SU-DHL-6 (cell line): ENCODE data around the gene SYNJ1.

Experiments used
- H2AFZ ChIP-seq: fragments of 200-600 bp; sonication (generic); 2 replicates; pipeline ENCODE4 v1.6.1; 2014; ENCODE audit warnings: low read depth, mild to moderate bottlenecking, moderate library complexity, mixed read lengths, antibody characterized with exemption, low read length; ENCODE audit not compliant: severe bottlenecking
- H3F3A ChIP-seq: fragments of 200-600 bp; shearing (Covaris generic); 2 replicates; pipeline ENCODE4 v1.6.0; 2016; ENCODE audit warnings: antibody characterized with exemption, mild to moderate bottlenecking; ENCODE audit not compliant: insufficient read depth
- H3K27ac ChIP-seq: fragments of 200-600 bp; sonication (generic); 2 replicates; pipeline ENCODE4 v1.5.1; 2016; ENCODE audit warnings: low read depth, mild to moderate bottlenecking, low read length, moderate library complexity, mixed read lengths
- H3K27me3 ChIP-seq: fragments of 200-600 bp; sonication (generic), shearing (Covaris generic); 2 replicates; pipeline ENCODE4 v1.6.0; 2014; ENCODE audit warnings: mild to moderate bottlenecking, low read length
- H3K36me3 ChIP-seq: fragments of 200-600 bp; sonication (generic); 2 replicates; pipeline ENCODE4 v1.6.1; 2014; ENCODE audit warnings: mild to moderate bottlenecking, low read length, mixed read lengths
- H3K4me2 ChIP-seq: fragments of 300-600, 200-600 bp; shearing (Covaris generic), sonication (generic); 2 replicates; pipeline ENCODE4 v1.6.0; 2014; ENCODE audit warnings: low read length, low read depth, mild to moderate bottlenecking; ENCODE audit not compliant: poor library complexity, severe bottlenecking
- H3K4me3 ChIP-seq: fragments of 200-600 bp; sonication (generic); 2 replicates; pipeline ENCODE4 v1.5.1; 2014; ENCODE audit warnings: antibody characterized with exemption, low read length, mild to moderate bottlenecking, mixed read lengths; ENCODE audit not compliant: insufficient read depth, poor library complexity, severe bottlenecking
- H3K79me2 ChIP-seq: fragments of 200-600 bp; sonication (generic); 2 replicates; pipeline ENCODE4 v1.6.1; 2014; ENCODE audit warnings: mild to moderate bottlenecking, low read length, moderate library complexity; ENCODE audit not compliant: insufficient read depth
- H3K9ac ChIP-seq: fragments of 200-600 bp; sonication (generic); 2 replicates; pipeline ENCODE4 v1.7.0; 2014; ENCODE audit warnings: mild to moderate bottlenecking, low read length
- H3K9me2 ChIP-seq: fragments of 200-600 bp; sonication (generic); replicated peaks from 2 replicates; pipeline ENCODE4 v1.6.1; 2014; ENCODE audit warnings: low read length; ENCODE audit not compliant: insufficient read depth
- H3K9me3 ChIP-seq: fragments of 200-600 bp; sonication (generic); 2 replicates; pipeline ENCODE4 v1.6.1; 2014; ENCODE audit warnings: low read length, mixed read lengths; ENCODE audit not compliant: insufficient read depth
- H4K20me1 ChIP-seq: fragments of 200-600 bp; sonication (generic); 2 replicates; pipeline ENCODE4 v1.6.1; 2014; ENCODE audit warnings: low read depth, mild to moderate bottlenecking, antibody characterized with exemption, low read length, moderate library complexity, mixed read lengths
- EZH2phosphoT487 ChIP-seq: fragments of 200-600 bp; sonication (generic), shearing (Covaris generic); conservative IDR thresholded peaks from 2 replicates; pipeline ENCODE4 v1.6.1; 2018; ENCODE audit warnings: mild to moderate bottlenecking, antibody characterized with exemption, low read length, moderate library complexity, mixed read lengths
- TF ChIP-seq, protein P1 (sequence below): fragments of 200-600 bp; sonication (generic); IDR thresholded peaks from one replicate; pipeline ENCODE4 v1.5.1; 2017; ENCODE audit warnings: antibody characterized with exemption, mild to moderate bottlenecking, low read length, moderate library complexity; ENCODE audit not compliant: insufficient read depth, poor library complexity, severe bottlenecking

SYNJ1 gene

GRCh38 chr21:32713726-32714125 is 14.1 kb downstream of the SYNJ1 start:
- no peaks in the 10 kb centered on the region for H3K9me3 ChIP-seq
- no peaks in the 10 kb centered on the region for H3K9me2 ChIP-seq
- no peak for TF ChIP-seq EZH2phosphoT487
- TF ChIP-seq, protein P1, sequence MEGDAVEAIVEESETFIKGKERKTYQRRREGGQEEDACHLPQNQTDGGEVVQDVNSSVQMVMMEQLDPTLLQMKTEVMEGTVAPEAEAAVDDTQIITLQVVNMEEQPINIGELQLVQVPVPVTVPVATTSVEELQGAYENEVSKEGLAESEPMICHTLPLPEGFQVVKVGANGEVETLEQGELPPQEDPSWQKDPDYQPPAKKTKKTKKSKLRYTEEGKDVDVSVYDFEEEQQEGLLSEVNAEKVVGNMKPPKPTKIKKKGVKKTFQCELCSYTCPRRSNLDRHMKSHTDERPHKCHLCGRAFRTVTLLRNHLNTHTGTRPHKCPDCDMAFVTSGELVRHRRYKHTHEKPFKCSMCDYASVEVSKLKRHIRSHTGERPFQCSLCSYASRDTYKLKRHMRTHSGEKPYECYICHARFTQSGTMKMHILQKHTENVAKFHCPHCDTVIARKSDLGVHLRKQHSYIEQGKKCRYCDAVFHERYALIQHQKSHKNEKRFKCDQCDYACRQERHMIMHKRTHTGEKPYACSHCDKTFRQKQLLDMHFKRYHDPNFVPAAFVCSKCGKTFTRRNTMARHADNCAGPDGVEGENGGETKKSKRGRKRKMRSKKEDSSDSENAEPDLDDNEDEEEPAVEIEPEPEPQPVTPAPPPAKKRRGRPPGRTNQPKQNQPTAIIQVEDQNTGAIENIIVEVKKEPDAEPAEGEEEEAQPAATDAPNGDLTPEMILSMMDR = no peak
- no peak overlapping the region for H3K4me2 ChIP-seq
- peaks cover 29% of the 10 kb centered on the region for H4K20me1 ChIP-seq
- no peak overlapping the region for H3K27ac ChIP-seq
- H3K79me2 ChIP-seq = no peaks in the 10 kb centered on the region
- peaks cover 11% of the 10 kb centered on the region; the same call in 1 of the 2 replicates for H3F3A ChIP-seq
- H3K9ac ChIP-seq = no peak overlapping the region
- H2AFZ ChIP-seq = no peak overlapping the region
- H3K27me3 ChIP-seq = no peaks in the 10 kb centered on the region
- H3K4me3 ChIP-seq = no peak overlapping the region
- no peaks in the 10 kb centered on the region for H3K36me3 ChIP-seq

DNA sequence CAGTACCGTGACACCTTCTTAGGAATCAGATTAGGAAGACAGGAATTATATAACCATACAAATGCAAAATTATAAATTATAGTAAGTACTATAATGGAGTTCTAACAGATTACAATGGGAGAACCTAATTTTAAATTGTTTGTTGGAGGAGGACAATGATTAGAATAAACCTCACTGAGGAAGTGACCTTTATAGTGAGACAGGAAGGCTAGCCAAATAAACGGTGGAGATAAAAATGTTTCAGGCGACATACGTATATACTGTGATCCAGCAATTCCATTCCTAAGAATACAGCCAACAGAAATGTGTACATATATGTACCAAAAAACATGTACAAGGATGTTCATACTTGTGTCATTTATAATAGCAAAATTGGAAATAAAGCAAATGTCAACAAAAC is 15.2 kb downstream of the SYNJ1 start:
- no peak overlapping the region for H3K4me3 ChIP-seq
- no peaks in the 10 kb centered on the region for H3K27me3 ChIP-seq
- no peak overlapping the region for H3K27ac ChIP-seq
- peaks cover 11% of the 10 kb centered on the region; the same call in 1 of the 2 replicates for H3F3A ChIP-seq
- H3K9ac ChIP-seq = no peak overlapping the region
- no peaks in the 10 kb centered on the region for H3K36me3 ChIP-seq
- peak overlapping the region; percentile 3 for H3K4me2 ChIP-seq
- H2AFZ ChIP-seq = no peak overlapping the region
- peaks cover 26% of the 10 kb centered on the region for H4K20me1 ChIP-seq
- H3K79me2 ChIP-seq = no peaks in the 10 kb centered on the region
- H3K9me2 ChIP-seq = no peaks in the 10 kb centered on the region
- H3K9me3 ChIP-seq = no peaks in the 10 kb centered on the region
- TF ChIP-seq, protein P1 = no peak
- TF ChIP-seq EZH2phosphoT487 = no peak

- peaks cover 11% of the 10 kb centered on the region; the same call in 1 of the 2 replicates for H3F3A ChIP-seq
- H3K79me2 ChIP-seq = no peaks in the 10 kb centered on the region
- no peak overlapping the region for H2AFZ ChIP-seq
- TF ChIP-seq, protein P1 = no peak
- TF ChIP-seq EZH2phosphoT487 = no peak
- no peaks in the 10 kb centered on the region for H3K36me3 ChIP-seq
- no peak overlapping the region for H3K4me3 ChIP-seq
- no peaks in the 10 kb centered on the region for H3K9me3 ChIP-seq
- peaks cover 26% of the 10 kb centered on the region for H4K20me1 ChIP-seq
- no peak overlapping the region for H3K27ac ChIP-seq
- H3K4me2 ChIP-seq = peak overlapping the region; percentile 3
- no peaks in the 10 kb centered on the region for H3K9me2 ChIP-seq
- no peaks in the 10 kb centered on the region for H3K27me3 ChIP-seq
- H3K9ac ChIP-seq = no peak overlapping the region
These were observed 15.8 kb downstream of the SYNJ1 start for GRCh38 chr21:32712043-32712442.
